GM13976 (cell line): ENCODE measurements around the gene CHST12.
A peak's percentile ranks its signal among the peaks of the same experiment; 100 is the strongest.

Source experiments
- DNase-seq: peaks from one replicate; pipeline ENCODE4 v3.0.0; 2012; ENCODE audit warnings: low spot score
- CTCF ChIP-seq: IDR thresholded peaks from 2 replicates; pipeline ENCODE4 v1.5.1; 2012; ENCODE audit warnings: borderline replicate concordance, mild to moderate bottlenecking; ENCODE audit not compliant: insufficient read depth; ENCODE audit errors: extremely low read depth, missing control alignments, control extremely low read depth
- in situ Hi-C: fragments of 300-500 bp; cut with MboI; formaldehyde crosslinking; loops from one replicate; pipeline ENCODE4 v1.12.0; 2022; ENCODE audit warnings: low sequenced_read_pairs, mixed read lengths, inconsistent platforms; ENCODE audit not compliant: unreplicated experiment

Gene CHST12

GRCh38 chr7:2403014-2403717 is at the start of gene CHST12:
Gene CHST12, plus strand, starts transcription at chr7:2403611. Its CDS starts 29,029 bp downstream, at chr7:2432640.
- no peak for TF ChIP-seq CTCF
- in situ Hi-C loops = no loop called here
- peak; percentile 99 for DNase-seq

GRCh38 chr7:2353936-2354185 is 49.5 kb upstream of the CHST12 start:
- no peak for TF ChIP-seq CTCF
- peak; percentile 95 for DNase-seq
- in situ Hi-C loops = no loop called here

- in situ Hi-C loops = no loop called here
- TF ChIP-seq CTCF = no peak
- DNase-seq = peak; percentile 96
Observed at GRCh38 chr7:2354186-2354938, 49.0 kb upstream of the CHST12 start, which contains the start of gene EIF3B. Gene EIF3B, plus strand, starts transcription at chr7:2354827. Its CDS starts 95 bp downstream, at chr7:2354922.

GRCh38 chr7:2354939-2355704 is 48.3 kb upstream of the CHST12 start:
- DNase-seq = no peak
- no peak for TF ChIP-seq CTCF
- in situ Hi-C loops = no loop called here

GRCh38 chr7:2355705-2356008 is 47.8 kb upstream of the CHST12 start:
- in situ Hi-C loops = no loop called here
- TF ChIP-seq CTCF = no peak
- DNase-seq = no peak

GRCh38 chr7:2357165-2357564 is 46.2 kb upstream of the CHST12 start:
- TF ChIP-seq CTCF = no peak
- no peak for DNase-seq
- in situ Hi-C loops = no loop called here
